Gastrocnemius medialis (tissue), 4 donors: ENCODE data around the gene POGLUT3. TPM values are rescaled to one million over a fixed set of nuclear protein-coding genes. Genes with fewer than 3 reads are reported as not detected.

ENCODE experiments used
- ATAC-seq, 2 donors: fragments of 150-250 bp; one replicate each; pipeline ENCODE4 v1.9.1; 2016
- DNase-seq, 2 donors: peaks; one replicate each; pipeline ENCODE4 v3.0.0-alpha.2; 2019
- H3K27ac ChIP-seq, 4 donors: fragments of 200-600 bp; sonication (generic); 1 replicate in 1 of 4; 2 replicates in 3 of 4; pipeline ENCODE4 v1.5.1; 2016 to 2018; ENCODE audit warnings: mild to moderate bottlenecking in 2 of 4, moderate library complexity in 1 of 4
- H3K27me3 ChIP-seq, 3 donors: fragments of 200-600 bp; sonication (generic) in 2 of 3; 1 replicate in 1 of 3; 2 replicates in 2 of 3; pipeline versions ENCODE4 v1.5.1 to v1.6.0; 2016 to 2019; ENCODE audit warnings: mild to moderate bottlenecking in 1 of 3, moderate library complexity in 1 of 3
- H3K36me3 ChIP-seq, 2 donors: fragments of 200-600 bp; sonication (generic) in 1 of 2; one replicate each; pipeline ENCODE4 v1.5.1; 2017 to 2018
- H3K4me1 ChIP-seq, 2 donors: fragments of 200-600 bp; sonication (generic) in 1 of 2; one replicate each; pipeline ENCODE4 v1.5.1; 2016 to 2017; ENCODE audit warnings: mild to moderate bottlenecking in 2 of 2
- H3K4me3 ChIP-seq, 4 donors: fragments of 200-600 bp; sonication (generic) in 3 of 4; 1 replicate in 1 of 4; 2 replicates in 3 of 4; pipeline ENCODE4 v1.5.1; 2016 to 2019; ENCODE audit warnings: mild to moderate bottlenecking in 2 of 4
- H3K9me3 ChIP-seq, 3 donors: fragments of 200-600 bp; sonication (generic) in 2 of 3; 1 replicate in 1 of 3; 2 replicates in 2 of 3; pipeline ENCODE4 v1.5.1; 2016 to 2019
- CTCF ChIP-seq, 5 experiments: fragments of 450-650 bp in 3 of 5; fragments of 200-600 bp in 2 of 5; sonication (generic) in 2 of 5; IDR thresholded peaks in 4 of 5; conservative IDR thresholded peaks in 1 of 5; 1 replicate in 4 of 5; 2 replicates in 1 of 5; pipeline ENCODE4 v1.5.1; 2016 to 2019; ENCODE audit warnings: antibody characterized with exemption in 5 of 5, mild to moderate bottlenecking in 3 of 5, moderate library complexity in 3 of 5
- POLR2A ChIP-seq, 2 donors: fragments of 450-650 bp; IDR thresholded peaks; one replicate each; pipeline ENCODE4 v1.6.1; 2017; ENCODE audit warnings: antibody characterized with exemption in 2 of 2, mild to moderate bottlenecking in 2 of 2, moderate library complexity in 2 of 2
- in situ Hi-C, 4 donors: fragments of 200-750 bp; cut with MboI; loops; one replicate each; pipeline versions ENCODE4 v1.15.0 to v1.8.0; 2017; ENCODE audit warnings: low sequenced_read_pairs in 4 of 4
- intact Hi-C: fragments of 100-400 bp; cut with DNase I; formaldehyde crosslinking; loops from one replicate; pipeline ENCODE4 v1.15.1; 2023; ENCODE audit warnings: low total_unique reads
- total RNA-seq, 4 donors: library from RNA; depleted of rRNA; stranded (reverse); fragments of >200 nt; gene quantifications; one replicate each; pipeline versions ENCODE4 v1.1.0 to v1.2.3, GENCODE V29; 2016

The POGLUT3 gene
- total RNA-seq, 4 donors from 2014 or later = 2.5 to 4.9 (median 3.6) TPM

GRCh38 chr11:108508653-108509593, 10.7 kb upstream of the POGLUT3 start:
- intact Hi-C loops (no loop called here), in situ Hi-C loops (no loop called here)
- no peaks in the 10 kb centered on the region for H3K27me3 ChIP-seq
- ATAC-seq (no peak), DNase-seq (no peak)
- TF ChIP-seq POLR2A (IDR thresholded peaks at IDR 0.05) (no peak), CTCF (IDR thresholded peaks at IDR 0.05 in 4 of 5, conservative IDR thresholded peaks at IDR 0.05 in 1 of 5) (no peak)
- no peak overlapping the region for H3K27ac ChIP-seq
- no peak overlapping the region for H3K4me3 ChIP-seq
- no peaks in the 10 kb centered on the region for H3K4me1 ChIP-seq
- no peaks in the 10 kb centered on the region for H3K9me3 ChIP-seq
- H3K36me3 ChIP-seq = no peaks in the 10 kb centered on the region

GRCh38 chr11:108501396-108501795, 3.2 kb upstream of the POGLUT3 start:
- TF ChIP-seq CTCF (IDR thresholded peaks at IDR 0.05 in 4 of 5, conservative IDR thresholded peaks at IDR 0.05 in 1 of 5) (no peak), POLR2A (IDR thresholded peaks at IDR 0.05) (no peak)
- DNase-seq (no peak), ATAC-seq (no peak)
- Histone ChIP-seq H3K36me3 (no peaks in the 10 kb centered on the region), H3K4me3 (no peak overlapping the region), H3K27me3 (no peaks in the 10 kb centered on the region), H3K9me3 (no peaks in the 10 kb centered on the region), H3K27ac (no peak overlapping the region), H3K4me1 (peaks cover 5 to 7% of the 10 kb centered on the region in 2 donors)
- in situ Hi-C loops (no loop called here), intact Hi-C loops (no loop called here)

- no peaks in the 10 kb centered on the region for H3K9me3 ChIP-seq
- no peak overlapping the region for H3K4me3 ChIP-seq
- DNase-seq (no peak), ATAC-seq (no peak)
- TF ChIP-seq CTCF (IDR thresholded peaks at IDR 0.05 in 4 of 5, conservative IDR thresholded peaks at IDR 0.05 in 1 of 5) (no peak), POLR2A (IDR thresholded peaks at IDR 0.05) (no peak)
- H3K36me3 ChIP-seq = no peaks in the 10 kb centered on the region
- peaks cover 7% of the 10 kb centered on the region in 2 donors for H3K4me1 ChIP-seq
- H3K27ac ChIP-seq = no peak overlapping the region
- in situ Hi-C loops = no loop called here
- H3K27me3 ChIP-seq = no peaks in the 10 kb centered on the region
- intact Hi-C loops = no loop called here
These were observed 2.5 kb upstream of the POGLUT3 start for GRCh38 chr11:108500721-108501120.

- ATAC-seq = no peak
These were observed 2.0 kb upstream of the POGLUT3 start for GRCh38 chr11:108500169-108500568.

More at GRCh38 chr11:108500169-108500568, 2.0 kb upstream of the POGLUT3 start:
- Histone ChIP-seq H3K27me3 (no peaks in the 10 kb centered on the region), H3K4me1 (peaks cover 7% of the 10 kb centered on the region in 2 donors), H3K9me3 (no peaks in the 10 kb centered on the region), H3K4me3 (no peak overlapping the region), H3K27ac (no peak overlapping the region), H3K36me3 (no peaks in the 10 kb centered on the region)
- in situ Hi-C loops = no loop called here
- no peak for DNase-seq
- TF ChIP-seq CTCF (IDR thresholded peaks at IDR 0.05 in 4 of 5, conservative IDR thresholded peaks at IDR 0.05 in 1 of 5) (no peak), POLR2A (IDR thresholded peaks at IDR 0.05) (no peak)
- intact Hi-C loops = no loop called here
